ENCODE results near the gene TARDBP.

- TF ChIP-seq CTCF (IDR thresholded peaks at IDR 0.05; ENCODE audit: low read depth, low read length, poor library complexity, severe bottlenecking) (no peak), EZH2phosphoT487 (IDR thresholded peaks at IDR 0.05; ENCODE audit: borderline replicate concordance, low read length) (no peak)
Observed at GRCh38 chr1:11067716-11068599, 55.5 kb downstream of the TARDBP start.

Measured in DOHH2 (cell line).